Activated CD4-positive, alpha-beta T cell treated with anti-CD3 and anti-CD28 coated beads, Interleukin-2, amount 50 U/mL, for 1 hour (primary cell): ENCODE measurements around the gene SUPT3H.
A peak's percentile ranks its signal among the peaks of the same experiment; 100 is the strongest.
"Not testable (repeated sequence)": the region's sequence is repeated elsewhere in the genome, so short reads cannot be mapped to it uniquely, and the experiment has no call there.

Experiments
- DNase-seq: peaks from one replicate; pipeline ENCODE4 v3.0.0-alpha.2; 2020

The SUPT3H gene

DNA sequence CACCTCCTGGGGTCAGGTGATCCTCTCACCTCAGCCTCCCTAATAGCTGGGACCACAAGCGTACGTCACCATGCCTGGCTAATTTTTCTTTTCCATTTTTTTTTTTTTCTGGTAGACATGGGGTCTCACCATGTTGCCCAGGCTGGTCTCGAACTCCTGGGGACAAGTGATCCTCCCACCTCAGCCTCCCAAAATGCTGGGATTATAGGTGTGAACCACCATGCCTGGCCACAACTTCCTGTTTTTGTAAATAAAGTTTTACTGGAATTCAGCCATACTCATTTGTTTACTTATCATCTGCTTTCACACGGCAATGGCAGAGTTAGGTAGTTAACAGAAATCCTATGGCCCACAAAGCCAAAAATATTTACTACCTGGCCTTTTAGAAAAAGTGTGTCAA, 57.4 kb downstream of the SUPT3H start:
- no peak for DNase-seq

GRCh38 chr6:45314146-45314545, 63.6 kb downstream of the SUPT3H start:
- DNase-seq, result no peak

- DNase-seq, result peak; percentile 3
These were observed 67.5 kb downstream of the SUPT3H start for GRCh38 chr6:45310118-45310788.

- DNase-seq, result no peak
These were observed 72.2 kb downstream of the SUPT3H start for GRCh38 chr6:45305546-45305945.

- no peak for DNase-seq
These were observed 74.9 kb downstream of the SUPT3H start for GRCh38 chr6:45302832-45303231.

- DNase-seq, result no peak
These were observed 76.2 kb downstream of the SUPT3H start for GRCh38 chr6:45301348-45302142.

DNA sequence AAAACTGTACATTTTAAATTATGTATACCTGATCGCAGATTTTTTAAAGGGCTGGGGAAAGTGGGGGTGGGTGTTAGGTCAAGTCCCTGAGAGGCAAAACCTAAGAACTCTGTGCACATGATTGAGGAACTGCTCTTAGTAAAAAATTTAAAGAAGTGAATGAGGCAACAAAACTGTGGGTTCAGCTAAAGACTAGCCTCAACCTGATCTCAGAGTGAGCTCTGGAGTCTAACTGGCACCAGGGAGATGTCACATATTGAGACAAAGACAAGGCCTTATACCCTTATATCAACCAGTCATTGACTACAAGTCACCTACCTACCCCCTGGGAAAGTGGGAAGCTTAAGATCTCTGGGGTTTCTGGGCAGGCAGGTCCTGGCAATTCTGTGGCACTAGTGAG, 77.0 kb downstream of the SUPT3H start:
- DNase-seq, result no peak

DNA sequence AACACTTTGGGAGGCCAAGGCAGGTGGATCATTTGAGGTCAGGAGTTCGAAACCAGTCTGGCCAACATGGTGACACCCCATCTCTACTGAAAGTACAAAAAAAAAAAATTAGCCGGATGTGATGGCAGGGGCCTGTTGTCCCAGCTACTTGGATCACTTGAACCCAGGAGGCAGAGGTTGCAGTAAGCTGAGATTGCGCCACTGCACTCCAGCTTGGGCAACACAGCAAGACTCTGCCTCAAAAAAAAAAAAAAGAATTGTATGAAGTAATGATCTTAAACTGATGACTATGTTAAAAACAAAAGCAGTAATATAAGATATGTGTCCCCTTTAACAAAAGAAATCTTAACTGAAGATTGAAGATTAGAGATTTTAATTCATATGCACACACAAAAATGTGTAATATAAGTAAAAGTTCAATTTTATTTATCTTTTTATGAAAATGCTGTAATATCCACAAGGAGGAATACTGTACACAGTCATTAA, 78.6 kb downstream of the SUPT3H start:
- no peak for DNase-seq

DNA sequence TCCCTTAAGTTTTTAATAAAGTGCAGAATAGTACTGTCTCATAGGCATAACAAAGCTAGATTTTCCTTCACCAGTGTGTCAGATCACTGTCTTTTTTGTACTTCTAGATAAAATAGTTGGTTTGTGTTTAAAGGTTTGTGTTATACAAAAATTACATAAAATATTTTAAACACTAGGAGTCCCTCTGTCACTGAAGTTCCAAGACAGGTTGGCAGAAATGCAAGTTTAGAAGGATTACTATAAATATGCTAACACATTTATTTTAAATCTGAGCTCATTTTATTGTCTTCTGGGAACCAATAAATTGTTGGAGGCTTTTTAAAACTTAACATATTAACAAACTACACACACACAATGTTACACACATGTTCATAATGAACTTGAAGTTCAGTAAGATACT, 80.4 kb downstream of the SUPT3H start:
- DNase-seq, result no peak

- not testable (repeated sequence) for DNase-seq
These were observed 83.6 kb downstream of the SUPT3H start for GRCh38 chr6:45294065-45294701.

GRCh38 chr6:45293306-45293705, 84.4 kb downstream of the SUPT3H start:
- DNase-seq, result no peak

GRCh38 chr6:45289751-45290514, 87.8 kb downstream of the SUPT3H start:
- DNase-seq, result no peak

- not testable (repeated sequence) for DNase-seq
These were observed 91.0 kb downstream of the SUPT3H start for GRCh38 chr6:45286707-45287106.

DNA sequence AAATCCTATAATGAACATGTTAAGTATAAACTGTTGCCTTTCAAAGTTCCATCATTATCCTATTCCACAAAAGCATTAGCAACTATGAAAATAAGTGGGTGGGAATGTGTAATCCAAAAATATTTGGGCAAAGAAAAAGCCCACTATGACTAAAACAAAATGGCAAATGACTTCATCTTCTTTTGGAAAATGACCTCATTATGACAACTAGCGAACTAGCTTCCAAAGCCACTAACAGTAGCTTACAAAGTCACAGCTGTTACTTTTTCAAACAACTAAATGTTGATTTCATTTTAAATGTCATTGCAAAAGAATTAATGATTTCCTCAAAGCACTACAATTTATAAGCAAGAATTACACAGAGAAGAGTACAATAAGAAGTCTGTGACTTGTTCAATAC, 99.4 kb downstream of the SUPT3H start:
- no peak for DNase-seq

DNA sequence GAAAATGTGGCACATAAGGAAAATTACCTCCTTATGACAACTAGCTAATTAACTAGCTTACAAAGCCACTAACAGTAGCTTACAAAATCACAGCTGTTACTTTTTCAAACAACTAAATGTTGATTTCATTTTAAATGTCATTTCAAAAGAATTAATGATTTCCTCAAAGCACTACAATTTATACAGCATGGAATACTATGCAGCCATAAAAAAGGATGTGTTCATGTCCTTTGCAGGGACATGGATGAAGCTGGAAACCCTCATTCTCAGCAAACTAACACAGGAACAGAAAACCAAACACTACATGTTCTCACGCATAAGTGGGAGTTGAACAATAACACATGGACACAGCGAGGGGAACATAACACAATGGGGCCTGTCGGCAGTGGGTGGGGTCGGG, 100.0 kb downstream of the SUPT3H start:
- not testable (repeated sequence) for DNase-seq

GRCh38 chr6:45275358-45275757, 102.4 kb downstream of the SUPT3H start:
- DNase-seq, result no peak

DNA sequence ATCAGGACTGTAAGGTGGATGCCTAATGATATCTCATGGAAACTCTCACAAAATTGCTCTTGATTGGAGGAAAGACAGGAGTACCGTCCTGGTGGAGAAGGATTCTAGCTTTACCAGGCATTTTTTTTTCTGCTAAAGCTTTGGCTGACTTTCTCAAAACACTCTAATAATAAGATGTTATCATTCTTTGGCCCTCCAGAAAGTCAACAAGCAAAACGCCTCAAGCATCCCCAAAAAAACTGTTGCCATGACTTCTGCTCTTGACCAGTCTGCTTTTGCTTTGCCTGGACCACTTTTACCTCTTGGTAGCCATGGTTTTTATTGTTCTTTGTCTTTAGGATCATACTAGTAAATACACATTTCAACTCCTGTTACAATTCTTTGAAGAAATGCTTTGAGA, 105.1 kb downstream of the SUPT3H start:
- DNase-seq, result no peak

DNA sequence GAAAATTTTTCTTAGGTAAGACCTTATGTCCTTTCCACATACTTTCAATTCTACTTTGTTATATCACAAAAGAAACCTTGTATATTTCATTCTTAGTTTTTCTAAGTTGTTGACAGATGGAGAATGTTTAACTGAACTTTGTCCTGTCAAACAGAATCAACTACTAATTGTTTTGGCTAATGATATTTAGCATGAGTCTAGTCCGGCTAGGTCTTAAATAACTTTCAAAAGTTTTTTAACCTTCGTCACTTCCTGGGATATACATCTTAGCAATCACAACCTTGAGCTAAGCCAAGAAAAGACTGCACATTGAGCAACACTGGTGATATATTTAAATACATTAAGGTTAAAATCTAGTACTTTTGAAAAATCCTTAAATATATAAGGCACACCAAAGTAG, 112.5 kb downstream of the SUPT3H start:
- no peak for DNase-seq

- no peak for DNase-seq
These were observed 117.0 kb downstream of the SUPT3H start for GRCh38 chr6:45260696-45261095.

GRCh38 chr6:45256697-45257695, 120.7 kb downstream of the SUPT3H start:
- no peak for DNase-seq

- no peak for DNase-seq
These were observed 122.3 kb downstream of the SUPT3H start for GRCh38 chr6:45255434-45255833.

- DNase-seq, result no peak
These were observed 123.5 kb downstream of the SUPT3H start for GRCh38 chr6:45254253-45254652.
